ENCODE results near the gene ANKRD7.

- no peak for TF ChIP-seq CTCF (IDR thresholded peaks at IDR 0.05; ENCODE audit: low read length)
- no peak for TF ChIP-seq EZH2 (optimal IDR thresholded peaks at IDR 0.05; ENCODE audit: low read depth, low read length)
- no peak for TF ChIP-seq EZH2phosphoT487 (IDR thresholded peaks at IDR 0.05; ENCODE audit: low read length)
Observed at GRCh38 chr7:118175740-118176139, 48.8 kb upstream of the ANKRD7 start.

Data from MM.1S (cell line).